HG03571 (cell line): Measurements from ENCODE around the gene RECQL5.
"Not testable (repeated sequence)": the region's sequence is repeated elsewhere in the genome, so short reads cannot be mapped to it uniquely, and the experiment has no call there.

ENCODE experiments used
- ATAC-seq: cut with Tn5 transposase; IDR thresholded peaks from one replicate; pipeline ENCODE4 v1.9.1; 2021; ENCODE audit not compliant: unreplicated experiment

RECQL5 gene

DNA sequence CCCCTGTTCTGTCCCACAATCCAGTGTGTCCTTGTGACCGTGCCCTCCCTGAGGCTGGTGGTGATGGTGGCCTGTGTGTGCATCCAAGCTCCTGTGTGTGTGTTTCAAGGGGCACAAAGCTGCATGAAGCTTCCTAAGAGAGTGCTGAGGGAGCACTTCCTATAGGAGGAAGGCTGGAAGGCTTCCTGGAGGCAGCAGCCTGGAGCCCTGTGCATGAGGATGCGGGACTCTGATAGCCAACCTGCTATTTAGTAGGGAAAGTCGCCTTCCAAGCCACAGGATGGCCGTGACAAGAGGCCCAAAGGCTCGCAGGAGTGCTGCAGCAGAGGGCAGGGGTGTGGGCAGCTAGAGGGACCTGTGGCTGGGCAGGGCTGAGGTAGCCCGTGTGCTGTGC, 71.0 kb downstream of the RECQL5 start:
- no peak for ATAC-seq

DNA sequence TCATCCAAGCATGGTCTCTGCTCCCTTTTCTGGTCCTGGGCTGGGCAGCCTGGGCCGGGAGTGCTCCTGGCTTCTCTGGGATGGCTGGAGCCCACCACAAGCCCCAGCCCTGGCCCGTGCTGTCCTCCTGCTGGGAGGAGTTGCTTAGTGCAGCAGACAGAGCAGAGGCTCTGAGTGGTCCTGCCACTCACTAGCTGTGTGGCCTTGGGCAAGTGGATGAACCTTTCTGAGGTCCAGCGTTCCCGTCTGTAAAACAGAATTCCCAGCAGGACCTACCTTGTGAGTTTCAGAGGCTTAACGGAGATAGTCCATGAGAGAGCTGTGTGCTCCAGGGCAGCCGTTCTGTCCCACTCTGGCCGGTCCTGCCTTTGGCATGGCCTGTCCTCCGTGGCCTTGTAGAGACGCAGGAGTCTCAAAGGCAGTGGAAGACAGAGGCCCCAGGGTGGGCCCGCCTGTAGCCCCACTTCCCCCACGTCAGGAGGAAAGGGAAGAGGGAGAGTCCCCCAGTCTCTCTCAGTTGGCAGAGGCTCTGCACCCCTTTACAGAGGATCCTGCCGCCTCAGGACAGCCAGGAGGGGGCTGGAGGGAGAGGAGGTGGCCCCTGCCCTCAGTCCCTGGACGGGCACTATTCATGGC, 71.6 kb downstream of the RECQL5 start:
- no peak for ATAC-seq

DNA sequence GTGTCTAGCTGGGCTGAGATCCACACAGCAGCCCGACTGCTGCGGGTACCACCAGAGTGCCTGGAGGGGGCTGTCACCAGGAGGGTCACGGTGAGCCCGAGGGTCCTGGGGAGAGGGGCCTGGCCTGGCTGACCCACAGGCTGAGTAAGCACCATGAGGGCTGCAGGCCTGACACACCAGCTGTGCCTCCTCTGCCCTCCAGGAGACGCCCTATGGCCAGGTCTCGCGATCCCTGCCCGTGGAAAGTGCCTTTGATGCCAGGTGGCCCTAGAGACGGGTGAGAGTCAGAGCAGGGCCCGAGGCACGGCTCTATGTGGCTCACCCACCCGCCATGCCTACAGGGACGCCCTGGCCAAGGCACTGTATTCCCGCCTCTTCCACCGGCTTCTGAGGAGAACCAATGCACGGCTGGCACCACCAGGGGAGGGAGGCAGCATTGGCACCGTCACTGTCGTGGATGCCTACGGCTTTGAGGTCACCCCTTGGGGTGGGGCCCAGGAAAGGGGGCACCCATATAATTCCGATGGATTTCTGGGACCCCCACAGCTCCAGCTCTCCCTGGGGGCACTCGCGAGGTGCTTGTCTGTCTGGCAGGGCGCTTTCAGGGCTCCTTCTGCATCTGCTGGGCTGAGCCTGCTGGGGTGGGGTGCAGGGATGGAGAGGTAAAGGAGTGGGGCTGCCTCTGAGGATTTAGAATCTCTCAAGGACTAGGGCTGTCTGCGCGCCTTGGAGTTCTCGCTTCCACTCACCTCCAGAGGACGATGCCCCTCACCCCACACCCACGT, 72.3 kb downstream of the RECQL5 start:
- no peak for ATAC-seq

DNA sequence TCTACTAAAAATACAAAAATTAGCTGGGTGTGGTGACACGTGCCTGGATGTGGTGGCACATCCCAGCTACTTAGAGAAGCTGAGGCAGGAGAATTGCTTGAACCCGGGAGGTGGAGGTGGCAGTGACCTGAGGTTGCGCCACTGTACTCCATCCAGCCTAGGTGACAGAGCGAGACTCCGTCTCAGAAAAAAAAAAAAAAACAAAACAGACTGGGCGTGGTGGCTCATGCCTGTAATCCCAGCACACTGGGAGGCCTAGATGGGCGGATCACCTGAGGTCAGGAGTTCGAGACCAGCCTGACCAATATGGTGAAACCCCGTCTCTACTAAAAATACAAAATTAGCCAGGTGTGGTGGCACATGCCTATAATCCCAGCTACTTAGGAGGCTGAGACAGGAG, 73.5 kb downstream of the RECQL5 start:
- not testable (repeated sequence) for ATAC-seq

GRCh38 chr17:75592348-75593020, 74.5 kb downstream of the RECQL5 start:
- ATAC-seq: no peak

DNA sequence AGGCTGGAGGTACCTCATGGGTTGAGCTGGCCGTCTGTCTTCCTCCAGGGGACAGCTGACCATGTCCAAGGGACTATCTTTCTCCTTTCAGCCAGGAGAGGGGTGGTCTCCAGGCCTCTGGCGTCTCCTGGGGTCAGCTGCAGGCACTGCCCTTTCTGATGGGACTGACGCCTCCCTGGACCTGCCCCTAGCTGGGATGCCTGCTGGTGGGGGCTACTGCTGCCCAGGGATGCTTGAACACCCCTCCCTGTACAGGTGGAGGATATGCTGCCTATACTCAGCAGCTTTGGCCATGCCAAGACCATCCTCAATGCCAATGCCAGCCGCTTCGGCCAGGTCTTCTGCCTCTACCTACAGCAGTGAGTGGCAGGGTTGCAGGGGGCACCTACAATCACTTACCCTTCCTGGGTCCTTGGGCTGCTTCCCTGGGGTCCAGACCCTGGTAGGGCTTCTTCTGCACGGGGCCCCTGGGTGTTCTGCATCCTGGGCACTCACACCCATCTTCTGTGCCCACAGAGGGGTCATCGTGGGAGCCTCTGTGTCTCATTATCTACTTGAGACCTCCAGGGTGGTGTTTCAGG, 75.1 kb downstream of the RECQL5 start:
- ATAC-seq: no peak

DNA sequence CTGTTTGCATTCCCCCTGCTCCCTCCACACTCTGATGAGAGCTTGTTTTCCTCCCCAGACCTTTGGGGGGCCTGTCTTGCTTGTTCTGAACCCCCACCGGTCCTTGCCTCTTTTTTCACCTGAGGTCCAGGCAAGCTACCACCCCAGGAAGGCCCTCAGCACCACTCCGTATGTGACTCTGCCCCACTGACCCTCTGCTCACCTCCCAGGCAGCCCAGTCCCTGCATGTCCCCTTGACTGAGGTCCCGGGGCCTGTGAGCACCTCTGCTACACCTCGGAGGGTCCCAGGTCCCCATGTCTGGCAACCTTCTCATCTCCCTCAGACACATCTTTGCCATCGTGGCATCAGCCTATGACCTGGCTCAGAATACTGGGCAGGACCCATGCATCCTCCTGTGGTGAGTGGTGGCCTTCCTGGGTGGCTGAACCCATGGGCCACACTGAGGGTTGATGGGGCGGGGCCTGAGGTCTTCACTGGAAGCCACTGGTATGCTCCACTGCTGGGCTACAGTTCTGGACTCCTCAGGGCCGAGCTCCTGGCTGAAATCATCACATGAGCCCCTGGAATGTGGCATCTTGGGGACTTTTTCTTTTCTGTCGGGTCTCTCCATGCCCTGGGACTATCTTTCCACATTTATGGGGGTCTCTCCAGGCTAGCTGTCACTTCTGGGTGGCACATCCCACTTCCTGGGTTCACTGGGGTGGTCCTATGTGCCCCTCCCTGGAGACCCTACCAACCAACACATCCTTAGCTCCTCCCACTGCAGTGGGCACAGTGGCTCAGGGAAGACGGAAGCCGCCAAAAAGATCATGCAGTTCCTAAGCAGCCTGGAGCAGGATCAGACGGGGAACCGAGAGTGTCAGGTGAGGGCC, 75.9 kb downstream of the RECQL5 start:
- ATAC-seq: no peak

- no peak for ATAC-seq
Observed at GRCh38 chr17:75590314-75590761, 76.6 kb downstream of the RECQL5 start.

DNA sequence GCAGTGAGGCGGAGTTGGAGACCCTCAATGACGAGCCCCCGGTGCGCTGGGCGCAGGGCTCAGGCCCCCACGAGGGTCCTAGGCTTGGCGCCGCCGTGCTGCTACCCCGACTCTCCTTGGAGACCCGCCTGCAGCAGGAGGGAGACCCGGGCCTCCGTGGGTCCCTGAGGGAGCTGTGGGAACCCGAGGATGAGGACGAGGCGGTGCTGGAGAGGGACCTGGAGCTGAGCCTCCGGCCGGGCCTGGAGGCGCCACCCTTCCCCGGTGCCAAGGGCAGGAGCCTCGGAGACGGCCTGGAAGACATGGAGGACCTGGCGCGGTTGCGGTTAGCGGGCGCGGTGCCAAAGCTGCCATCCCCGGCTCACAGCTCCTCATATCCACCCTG, 77.0 kb downstream of the RECQL5 start:
- ATAC-seq: no peak

- ATAC-seq: peak; percentile 55
Observed at GRCh38 chr17:75589012-75589918, 77.7 kb downstream of the RECQL5 start.

- ATAC-seq: peak; percentile 27
Observed at GRCh38 chr17:75588596-75589011, 78.3 kb downstream of the RECQL5 start.

- ATAC-seq: no peak
Observed at GRCh38 chr17:75587675-75588595, 79.0 kb downstream of the RECQL5 start, which contains the start of gene MYO15B. Gene MYO15B (plus strand): TSS chr17:75587800. CDS start chr17:75588058, 258 bp downstream.

DNA sequence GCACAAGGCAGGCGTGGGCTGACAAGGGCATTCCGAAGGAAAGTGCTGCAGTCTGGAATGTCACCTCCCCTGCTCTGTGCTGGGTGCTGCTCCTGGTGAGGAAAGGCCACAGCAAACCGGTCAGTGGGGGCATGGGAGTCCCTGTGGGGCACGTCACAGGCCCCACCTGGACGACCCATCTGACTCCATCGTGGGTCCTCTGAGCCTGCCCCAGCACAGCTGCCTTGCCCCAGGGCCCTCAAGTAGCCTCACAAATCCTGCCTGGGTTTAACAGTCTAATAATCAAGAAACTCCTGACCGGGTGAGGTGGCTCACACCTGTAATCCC, 82.1 kb downstream of the RECQL5 start:
- ATAC-seq: no peak

DNA sequence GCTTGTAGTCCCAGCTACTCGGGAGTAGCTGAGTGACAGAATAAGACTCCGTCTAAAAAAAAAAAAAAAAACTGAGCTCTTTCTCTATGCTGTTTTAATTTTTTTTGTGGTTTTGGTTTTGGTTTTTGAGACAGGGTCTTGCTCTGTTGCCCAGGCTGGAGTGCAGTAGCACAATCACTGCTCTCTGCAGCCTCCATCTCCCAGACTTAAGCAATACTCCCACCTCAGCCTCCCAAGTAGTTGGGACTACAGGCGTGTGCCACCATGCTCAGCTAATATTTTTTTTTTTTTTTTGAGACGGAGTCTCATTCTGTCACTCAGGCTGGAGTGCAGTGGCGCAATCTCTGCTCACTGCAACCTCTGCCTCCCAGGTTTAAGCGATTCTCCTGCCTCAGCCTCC, 83.8 kb downstream of the RECQL5 start:
- not testable (repeated sequence) for ATAC-seq

- ATAC-seq: not testable (repeated sequence)
Observed at GRCh38 chr17:75581121-75581725, 85.7 kb downstream of the RECQL5 start.
